Urothelium cell line (cell line): Measurements from ENCODE around the gene WNT5B.
"Not testable (repeated sequence)": the region's sequence is repeated elsewhere in the genome, so short reads cannot be mapped to it uniquely, and the experiment has no call there.

Experiments
- DNase-seq: peaks from one replicate; pipeline ENCODE4 v3.0.0; 2011; ENCODE audit warnings: low spot score, mixed read lengths
- FAIRE-seq: peaks from 2 replicates; lab custom pipeline; 2011; peaks lifted over from hg19 to GRCh38; lab: Jason Lieb, UNC

WNT5B gene

DNA sequence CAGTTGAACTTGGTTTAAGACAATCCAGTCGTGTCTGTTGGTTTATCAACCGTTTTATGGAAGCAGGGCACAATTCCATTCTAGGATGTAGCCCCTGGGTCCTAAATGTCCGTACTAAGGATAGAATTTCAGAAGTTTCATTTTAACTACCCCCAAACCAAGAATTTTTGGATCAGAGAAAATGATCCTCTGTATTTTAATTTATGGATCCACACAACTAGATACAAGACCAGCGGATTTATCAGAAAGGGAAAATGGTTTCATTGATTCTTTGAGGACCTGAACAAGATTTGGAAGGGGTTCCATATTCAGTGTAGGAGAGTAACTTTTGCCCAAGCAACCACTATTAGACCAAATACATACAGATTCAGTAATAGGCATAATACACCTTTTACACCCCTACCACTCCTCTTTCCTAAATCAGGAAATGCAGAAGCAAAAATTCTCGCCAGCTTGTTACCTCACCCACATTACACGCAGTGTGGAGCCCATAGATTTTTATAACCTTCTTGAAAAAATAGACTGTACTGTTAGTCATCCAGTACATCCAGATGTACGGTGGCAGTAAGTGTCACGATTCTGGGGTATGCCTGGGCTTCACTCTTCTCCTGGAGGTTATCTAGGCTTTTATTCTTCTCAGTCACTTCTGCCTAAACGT lies 33.2 kb upstream of the WNT5B start:
- FAIRE-seq = no peak

DNA sequence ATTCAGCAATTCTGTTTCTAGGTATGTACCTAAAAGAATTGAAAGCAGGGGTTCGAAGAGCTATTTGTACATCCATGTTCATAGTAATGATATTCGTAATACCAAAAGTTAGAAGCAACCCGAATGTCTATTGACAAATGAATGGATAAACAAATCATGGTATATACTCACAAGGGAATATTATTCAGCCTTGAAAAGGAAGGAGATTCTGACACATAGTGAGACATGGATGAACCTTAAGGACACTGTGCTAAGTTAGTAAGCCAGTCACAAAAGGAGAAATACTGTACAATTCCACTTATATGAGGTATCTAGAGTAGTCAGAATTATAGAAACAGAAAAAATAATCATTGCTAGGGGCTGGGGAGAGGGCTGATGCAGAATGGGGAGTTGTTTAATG lies 30.3 kb upstream of the WNT5B start:
- no peak for FAIRE-seq
- no peak for DNase-seq

More for the DNA sequence above, 33.2 kb upstream of the WNT5B start:
- DNase-seq = no peak

DNA sequence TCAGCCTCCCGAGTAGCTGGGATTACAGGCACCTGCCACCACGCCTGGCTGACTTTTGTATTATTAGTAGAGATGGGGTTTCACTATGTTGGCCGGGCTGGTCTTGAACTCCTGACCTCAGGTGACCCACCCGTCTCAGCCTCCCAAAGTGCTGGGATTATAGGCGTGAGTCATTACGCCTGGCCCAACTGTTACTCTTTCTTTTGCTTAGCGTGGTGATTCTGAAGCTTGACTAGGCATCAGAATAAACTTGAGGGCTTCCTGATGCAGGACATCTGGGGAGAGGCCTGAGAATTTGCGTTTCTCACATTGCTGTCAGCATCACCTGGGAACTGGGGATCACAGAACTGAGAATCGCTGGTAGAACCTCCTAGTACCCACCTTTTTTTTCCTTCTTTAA lies 26.3 kb upstream of the WNT5B start:
- not testable (repeated sequence) for FAIRE-seq, DNase-seq

DNA sequence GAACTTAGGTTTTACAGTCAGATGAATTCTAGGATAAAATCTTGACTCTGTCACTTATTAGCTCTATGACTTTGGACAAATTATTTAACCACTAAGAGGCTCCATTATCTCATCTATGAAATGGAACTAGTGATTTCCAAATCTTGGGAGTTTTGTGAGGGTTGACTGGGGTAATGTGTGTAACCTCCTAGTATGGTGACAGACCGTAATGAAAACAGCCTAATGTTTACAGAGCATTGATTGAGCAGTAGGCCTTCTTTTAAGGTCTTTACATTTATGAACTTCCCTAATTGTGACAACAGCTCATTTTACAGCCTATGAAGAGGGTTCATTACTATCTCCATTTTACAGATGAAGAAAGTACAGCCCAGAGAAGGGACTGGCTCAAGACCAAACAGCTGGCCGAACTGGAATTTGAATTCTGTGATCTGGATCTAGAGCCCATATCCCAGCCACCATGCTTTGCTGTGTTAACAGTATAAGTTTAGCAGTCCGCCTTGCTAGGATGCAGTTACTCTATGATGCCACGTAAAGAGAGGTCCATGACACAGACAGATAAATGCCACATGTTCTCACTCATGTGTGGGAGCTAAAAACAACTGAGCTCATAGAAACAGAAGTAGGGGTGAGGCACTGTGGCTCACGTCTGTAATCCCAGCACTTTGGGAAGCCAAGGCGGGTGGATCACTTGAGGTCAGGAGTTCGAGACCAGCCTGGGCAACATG lies 25.6 kb upstream of the WNT5B start:
- no peak for FAIRE-seq

DNA sequence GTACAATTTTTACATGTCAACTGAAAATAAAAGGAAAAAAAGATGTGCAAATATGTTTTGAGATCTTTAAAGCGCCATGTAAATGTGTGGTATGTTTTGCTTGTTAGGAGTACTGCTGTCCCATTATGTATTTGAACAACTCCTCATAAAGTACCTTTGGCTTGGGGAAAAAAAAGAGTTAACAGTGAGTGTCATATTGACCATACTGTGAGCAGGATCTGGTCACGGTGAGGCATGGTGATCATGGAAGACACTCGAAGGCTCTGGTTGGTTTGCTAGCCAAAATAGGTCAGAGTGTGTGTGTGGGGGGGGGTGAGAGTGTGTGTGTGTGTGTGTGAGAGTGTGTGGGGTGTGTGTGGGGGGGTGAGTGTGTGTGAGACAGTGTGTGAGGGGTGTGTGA lies 24.6 kb upstream of the WNT5B start:
- FAIRE-seq = no peak
- no peak for DNase-seq

More for the DNA sequence above, 25.6 kb upstream of the WNT5B start:
- no peak for DNase-seq

DNA sequence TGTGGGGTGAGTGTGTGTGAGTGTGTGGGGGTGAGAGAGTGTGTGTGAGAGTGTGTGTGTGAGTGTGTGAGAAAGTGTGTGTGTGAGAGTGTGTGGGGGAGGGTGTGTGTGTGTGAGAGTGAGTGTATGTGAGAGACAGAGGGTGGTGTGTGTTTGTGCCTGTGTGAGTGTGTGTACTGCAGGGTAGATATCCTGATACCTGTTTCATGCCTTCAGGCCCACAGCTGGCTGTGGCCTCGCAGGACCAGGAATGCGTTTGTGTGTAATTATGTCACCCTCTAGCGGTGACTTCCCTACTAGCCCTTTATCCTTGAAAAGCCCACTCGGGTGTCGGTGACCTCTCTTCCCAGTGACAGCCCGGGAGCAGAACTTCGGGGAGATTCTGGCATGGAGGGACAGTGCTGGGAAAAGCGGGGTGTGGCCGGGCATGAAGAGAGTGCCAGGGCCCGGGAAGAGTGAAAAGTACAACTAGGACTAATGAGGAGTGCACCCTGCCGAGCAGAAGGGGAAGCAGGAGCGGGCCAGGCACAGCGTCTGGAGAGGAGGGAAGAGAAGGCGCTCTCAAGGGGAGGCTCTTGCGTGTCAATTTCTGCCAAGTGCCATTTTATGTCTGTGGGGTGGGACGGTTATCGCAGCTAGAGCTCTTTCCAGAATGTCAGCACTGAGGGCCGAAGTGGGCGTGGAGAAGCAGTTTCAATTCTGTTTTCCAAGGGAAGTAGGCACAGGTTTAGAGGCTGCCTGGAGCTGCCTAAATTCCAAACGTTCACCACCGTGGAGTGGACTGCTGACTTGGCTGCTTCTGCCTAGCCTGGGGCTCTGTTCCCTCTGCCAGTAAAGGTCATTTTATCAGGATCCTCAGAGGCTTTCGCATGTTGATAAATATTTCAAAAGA lies 23.7 kb upstream of the WNT5B start:
- DNase-seq = peak; percentile 89
- peak; percentile 97 for FAIRE-seq

DNA sequence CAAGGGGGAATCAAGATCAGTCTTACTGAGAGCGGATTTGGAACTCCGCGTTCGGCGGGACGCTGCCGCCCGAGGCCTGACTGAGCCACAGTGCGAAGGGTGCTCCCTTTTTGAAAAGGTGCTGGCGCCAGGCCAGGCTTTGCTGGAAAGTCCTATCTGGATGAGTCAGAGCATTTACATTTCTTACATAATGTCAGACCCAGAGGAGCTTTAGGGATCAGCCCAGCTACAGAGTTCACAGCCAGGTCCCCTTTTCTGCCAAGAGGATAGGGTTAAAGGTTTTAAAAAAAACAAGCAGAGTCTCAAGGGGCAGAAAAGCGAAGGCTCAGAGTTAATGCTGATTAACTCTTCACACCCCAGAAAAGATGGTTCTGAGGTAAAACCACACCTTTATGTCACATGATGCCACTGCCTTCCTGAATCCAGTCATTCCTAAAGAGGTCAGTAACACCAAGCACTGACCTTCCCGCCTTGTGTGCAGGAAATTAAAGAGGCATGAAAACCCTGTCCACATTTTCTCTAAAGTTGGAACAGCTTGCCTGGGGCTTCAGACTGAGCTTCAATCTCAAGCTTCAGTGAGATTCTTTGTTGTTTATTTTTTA lies 22.9 kb upstream of the WNT5B start:
- DNase-seq = peak; percentile 90
- FAIRE-seq = peak; percentile 71

DNA sequence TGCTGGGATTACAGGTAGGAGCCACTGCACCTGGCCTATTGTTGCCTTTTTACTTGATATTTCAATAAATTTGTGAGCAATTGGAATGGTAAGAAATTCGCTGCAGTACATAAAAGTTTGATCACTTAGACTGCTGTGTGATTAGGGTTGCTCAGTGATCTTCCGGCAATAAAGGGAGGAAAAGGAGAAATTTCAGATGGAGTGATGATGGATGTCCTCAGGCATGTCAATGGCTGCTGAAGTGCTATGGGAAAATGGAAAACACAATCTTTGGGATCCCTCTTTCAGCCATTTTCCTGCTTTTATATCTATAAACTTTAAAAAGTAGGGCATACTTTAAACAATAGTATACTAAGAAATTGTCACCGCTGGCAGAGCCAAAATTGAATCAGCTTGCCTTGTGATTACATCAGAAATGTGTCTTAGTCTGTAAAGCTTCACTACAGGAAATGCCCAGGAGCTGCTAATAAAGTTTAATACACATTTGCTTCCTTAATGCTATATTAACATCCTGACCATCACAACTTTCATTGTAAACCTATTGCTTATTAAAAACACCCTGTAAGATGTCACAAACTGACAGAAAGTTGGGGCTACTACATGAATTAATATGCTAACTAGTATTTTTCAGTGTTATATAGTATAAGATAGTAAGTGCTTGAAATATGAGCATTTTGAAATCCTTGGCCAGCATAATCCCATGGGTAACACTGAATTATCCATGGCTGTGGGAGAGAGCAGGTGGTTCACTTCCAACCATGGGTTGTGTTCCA lies 20.9 kb upstream of the WNT5B start:
- DNase-seq = no peak
- no peak for FAIRE-seq

DNA sequence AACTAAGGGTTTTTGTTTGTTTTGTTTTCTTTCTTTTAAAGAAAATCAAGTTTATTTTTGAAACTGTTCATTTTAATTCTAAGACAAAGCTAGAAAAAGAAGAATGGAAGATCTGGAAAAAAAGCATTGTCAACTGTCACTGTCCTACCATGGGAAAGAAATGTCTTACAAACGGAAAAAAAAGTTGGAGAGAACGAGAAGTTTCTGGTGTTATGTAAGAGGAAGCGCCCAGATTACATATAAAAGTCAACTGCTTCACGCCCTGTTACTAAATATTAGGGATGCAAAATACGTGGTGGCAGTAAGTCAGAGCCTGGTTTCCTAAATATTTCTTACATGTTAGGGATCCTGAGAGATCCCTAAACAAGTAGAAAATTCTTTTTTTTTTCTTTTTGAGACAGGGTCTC lies 20.3 kb upstream of the WNT5B start:
- no peak for FAIRE-seq
- DNase-seq = no peak

DNA sequence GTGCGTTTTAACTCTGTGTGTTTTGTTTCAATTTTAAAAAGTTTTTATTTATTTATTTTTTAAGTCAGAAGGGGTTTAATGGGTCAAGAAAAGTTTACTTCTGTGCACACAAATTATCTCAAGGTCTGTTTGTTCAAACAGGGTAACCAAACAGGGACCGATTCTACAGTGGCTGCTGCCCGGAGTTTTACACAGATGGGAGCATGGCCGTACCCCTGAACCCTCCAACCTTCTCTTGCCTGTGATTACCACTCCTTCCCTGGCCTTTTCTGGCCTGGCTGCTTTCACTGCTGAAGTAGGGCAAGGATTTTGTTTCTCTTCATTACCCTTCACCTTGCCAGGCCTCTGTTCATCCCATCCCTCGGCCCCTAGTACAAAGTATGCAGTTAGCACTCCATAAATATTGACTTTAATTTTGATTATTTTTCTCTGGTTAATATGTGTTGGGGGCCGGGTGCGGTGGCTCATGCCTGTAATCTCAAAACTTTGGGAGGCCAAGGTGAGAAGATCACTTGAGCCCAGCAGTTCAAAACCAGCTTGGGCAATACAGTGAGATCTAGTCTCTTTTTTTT lies 18.9 kb upstream of the WNT5B start:
- FAIRE-seq (no peak), DNase-seq (no peak)

DNA sequence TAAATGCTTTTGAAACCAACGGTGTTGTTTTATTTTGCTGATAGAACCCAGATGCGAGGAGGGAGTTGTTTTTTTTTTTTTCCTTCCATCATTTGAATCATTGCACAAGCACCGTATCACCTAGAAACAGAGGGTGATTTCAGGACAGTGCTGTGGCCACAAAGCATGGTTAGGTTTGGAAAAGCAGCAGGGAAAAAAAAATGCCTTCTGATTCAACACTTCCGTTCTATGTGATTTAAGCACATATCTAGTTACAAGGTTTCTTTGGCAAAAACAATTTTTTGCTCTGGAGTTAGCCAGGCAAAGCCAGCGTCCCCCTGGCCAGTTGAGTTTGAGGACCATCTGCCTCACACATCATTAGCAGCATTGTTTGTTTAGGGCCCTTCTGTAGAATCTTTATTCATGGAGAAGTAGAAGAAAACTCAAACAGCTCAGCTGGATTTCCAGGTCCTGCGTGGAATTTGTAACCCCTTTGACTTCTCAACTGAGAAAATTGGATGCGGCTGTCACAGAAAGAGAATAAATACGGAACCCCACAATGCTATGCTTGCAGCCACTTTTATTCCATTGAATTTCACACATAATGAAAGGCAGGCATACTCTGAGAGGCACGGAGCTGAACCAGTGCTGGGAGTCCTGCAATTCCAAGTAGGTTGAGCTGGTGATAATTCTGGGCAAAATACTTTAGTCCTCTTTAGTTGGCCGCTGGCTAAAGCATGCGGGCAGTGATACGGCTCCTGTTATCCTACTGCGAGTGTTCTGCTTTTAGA lies 17.0 kb upstream of the WNT5B start:
- FAIRE-seq (no peak), DNase-seq (no peak)

DNA sequence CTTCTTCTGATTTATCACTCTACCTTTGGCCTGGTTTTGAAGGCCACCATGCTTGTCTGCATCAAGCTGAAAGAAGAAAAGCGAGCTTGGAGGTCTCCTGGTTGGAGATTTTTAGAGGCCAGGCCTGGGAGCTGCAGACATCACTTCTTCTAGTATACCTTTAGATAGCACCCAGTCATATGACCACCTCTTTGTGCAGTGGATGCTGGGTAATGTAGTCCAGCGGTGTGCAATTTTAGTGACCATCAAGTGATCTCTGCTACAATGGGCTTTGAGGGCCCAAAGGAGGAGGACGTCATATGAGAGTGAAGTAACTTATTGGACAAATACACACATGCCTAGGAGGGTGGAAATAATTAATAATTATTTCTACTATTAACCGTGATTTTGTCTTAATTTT lies 15.2 kb upstream of the WNT5B start:
- no peak for DNase-seq
- no peak for FAIRE-seq

DNA sequence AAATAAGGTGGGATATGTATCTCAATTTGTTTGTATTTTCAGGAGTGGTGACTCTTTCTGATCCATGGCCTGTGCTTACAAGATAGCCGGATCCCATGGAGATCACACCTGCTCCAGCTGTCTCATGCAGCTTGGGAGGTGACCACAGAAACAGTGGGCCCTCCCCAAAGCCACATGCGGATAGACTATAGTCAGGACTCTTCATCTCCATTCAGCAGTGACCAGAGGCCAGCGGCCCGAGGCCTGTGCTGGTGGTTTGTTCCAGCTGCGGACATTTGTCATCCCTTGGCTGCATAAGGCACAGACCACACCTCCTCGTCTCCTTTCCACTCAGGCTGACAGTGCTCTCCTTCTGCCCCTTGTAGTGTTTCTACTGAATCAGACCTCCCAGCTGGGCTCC lies 14.7 kb upstream of the WNT5B start:
- DNase-seq = no peak
- FAIRE-seq = no peak

DNA sequence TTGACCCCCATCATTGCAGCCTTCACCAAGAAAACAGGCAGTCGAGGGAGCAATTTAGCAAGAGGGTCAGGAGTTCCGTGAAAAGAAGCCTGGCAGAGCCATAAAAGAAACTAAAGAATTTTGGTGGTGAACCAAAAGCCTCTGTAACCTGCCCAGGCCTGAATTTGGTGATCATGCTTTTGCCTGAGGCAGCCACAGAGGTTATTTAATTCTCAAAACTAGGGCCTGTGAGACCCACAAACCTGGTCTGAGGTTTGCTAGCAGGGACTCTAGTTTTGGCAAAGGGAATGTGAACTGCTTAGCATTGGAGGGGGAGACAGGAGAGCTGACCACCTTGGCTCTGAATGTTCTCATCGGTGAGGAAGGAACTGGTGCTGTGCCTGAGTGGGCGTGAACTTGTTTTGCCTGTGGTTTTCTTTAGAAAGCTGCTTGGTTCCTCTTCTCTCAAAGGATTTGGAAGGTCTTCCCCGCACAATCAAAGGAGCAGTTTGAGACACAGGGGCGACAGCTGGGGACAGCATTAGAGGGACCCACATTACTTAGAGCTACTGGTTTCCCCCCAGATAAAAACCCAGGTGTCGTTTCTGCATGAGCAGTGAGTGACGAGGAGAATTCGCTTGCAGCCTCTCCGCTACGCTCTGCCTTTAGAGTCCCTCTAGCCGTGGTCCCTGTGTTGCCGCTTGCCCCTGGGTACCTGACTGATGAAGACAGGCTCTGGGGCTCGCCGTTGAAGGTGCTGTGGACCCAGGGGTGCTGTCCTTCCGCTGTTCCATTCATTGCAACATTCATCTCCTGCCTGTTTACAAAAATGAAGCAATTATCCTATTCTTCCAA lies 12.6 kb upstream of the WNT5B start:
- FAIRE-seq (no peak), DNase-seq (no peak)

DNA sequence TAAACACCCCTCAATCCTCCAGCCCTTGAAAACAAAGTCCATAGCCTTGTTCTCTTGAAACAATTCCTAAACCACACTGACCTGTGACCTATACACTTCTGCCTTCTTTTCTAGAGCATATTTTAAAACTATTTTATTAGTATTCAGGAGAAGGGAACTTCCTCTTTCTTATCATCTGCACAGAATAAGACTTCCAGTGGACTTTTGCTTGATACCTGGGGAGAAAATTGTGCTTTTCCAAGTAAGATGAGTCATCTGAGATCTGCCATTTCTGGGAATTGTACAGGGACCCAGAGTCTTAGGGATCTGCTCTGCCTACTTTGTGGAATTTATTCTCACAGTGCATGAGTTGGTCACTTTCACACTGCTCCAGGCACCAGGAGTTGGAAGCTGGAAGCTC lies 10.5 kb upstream of the WNT5B start:
- no peak for DNase-seq
- no peak for FAIRE-seq

DNA sequence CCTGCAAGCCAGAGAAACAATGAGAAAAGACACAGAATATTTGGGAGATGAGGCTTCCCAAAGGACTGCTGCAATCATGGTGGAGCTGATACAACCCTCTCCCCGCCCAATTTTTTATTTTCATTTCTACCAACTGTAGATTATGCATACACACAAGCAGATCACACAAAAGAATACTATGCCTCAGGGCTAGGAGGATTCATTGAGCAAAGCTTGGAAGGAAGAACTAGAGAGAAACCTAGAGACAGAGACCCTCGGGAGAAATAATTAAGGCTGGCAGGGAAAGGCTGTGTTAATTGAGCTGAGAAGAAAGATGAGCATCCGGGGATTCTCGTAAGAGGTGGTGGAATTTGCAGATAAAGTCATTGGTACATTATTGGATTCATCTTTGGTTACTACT lies 9.9 kb upstream of the WNT5B start:
- no peak for DNase-seq
- FAIRE-seq = no peak

DNA sequence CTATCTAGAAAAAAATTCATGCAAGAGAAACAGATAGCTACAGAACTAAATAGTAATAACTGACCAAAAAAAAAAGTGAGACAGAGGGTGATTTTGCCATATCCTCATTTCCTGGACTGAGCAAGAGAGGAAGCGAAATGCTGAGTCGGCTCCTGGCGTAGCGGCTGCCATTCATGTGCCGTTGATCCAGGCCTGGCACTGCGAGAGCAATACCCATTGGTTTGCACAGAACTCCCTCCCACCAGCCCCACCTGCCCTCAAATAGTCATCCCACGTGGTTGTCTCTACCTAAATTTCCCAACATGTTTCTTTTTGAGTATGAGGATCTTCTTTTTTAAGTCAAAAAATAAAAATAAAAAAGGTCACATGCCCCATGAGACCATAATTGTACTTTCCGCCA lies 9.4 kb upstream of the WNT5B start:
- no peak for DNase-seq
- FAIRE-seq = no peak

DNA sequence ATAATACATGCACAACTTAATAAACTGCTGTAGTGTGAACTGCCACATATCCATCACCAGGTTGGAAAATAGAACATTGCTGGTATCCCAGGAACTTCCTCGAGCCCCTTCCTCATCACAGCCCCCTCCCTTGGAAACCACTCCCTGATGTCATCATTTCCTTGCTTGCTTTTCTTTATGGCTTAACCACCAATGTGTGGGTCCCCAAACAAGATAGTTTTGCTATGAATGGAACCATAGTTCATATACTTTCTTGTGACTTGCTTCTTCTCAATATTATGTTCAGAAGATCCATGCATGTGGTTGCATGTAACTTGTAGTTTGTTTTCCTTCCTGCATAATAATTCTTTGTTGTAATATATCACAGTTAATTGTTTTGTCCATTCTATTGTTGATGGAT lies 8.9 kb upstream of the WNT5B start:
- DNase-seq (no peak), FAIRE-seq (no peak)

DNA sequence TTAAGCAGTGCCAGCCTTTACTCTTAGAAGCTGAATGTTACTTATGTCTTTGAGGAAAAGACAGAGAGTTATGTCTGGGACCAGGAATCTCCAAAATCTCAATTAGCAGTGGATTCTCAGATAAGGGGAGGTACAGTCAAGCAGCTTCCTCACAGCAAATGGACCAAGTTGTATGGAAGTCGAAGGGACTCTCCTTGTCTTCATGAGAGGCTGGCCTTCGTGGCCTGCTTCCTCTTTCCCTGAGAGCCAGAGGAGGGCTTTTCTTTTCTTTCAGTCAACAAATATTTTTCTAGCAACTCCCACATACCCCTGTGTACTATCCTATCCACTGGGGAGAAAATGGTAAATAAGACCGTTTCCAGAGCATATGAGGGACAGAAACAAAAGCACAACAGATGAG lies 6.6 kb upstream of the WNT5B start:
- DNase-seq = no peak
- no peak for FAIRE-seq
